ENCODE results near the gene TRDMT1.

The TRDMT1 gene

DNA sequence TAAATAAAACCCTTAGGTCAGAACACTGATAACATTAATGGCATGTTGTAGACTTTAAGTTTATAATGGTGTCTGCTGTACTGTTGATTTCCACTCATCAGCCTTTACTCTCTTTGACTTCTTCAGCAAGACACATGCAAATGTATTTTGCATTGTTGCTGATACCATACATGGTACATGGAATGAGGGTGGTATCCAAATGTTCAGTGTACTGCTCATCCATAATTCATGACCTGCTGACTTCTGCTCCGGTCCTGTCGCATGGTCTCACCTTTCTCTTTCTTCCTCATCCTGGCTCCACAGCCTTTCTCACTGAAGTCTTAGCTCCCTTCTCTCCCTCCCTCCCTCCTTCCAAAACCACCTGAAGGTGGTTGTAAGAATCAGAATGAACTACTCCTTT, 67.2 kb downstream of the TRDMT1 start:
- Mint-ChIP-seq H3K4me3 (no peak overlapping the region), H3K4me1 (peaks cover 31% of the 10 kb centered on the region)

DNA sequence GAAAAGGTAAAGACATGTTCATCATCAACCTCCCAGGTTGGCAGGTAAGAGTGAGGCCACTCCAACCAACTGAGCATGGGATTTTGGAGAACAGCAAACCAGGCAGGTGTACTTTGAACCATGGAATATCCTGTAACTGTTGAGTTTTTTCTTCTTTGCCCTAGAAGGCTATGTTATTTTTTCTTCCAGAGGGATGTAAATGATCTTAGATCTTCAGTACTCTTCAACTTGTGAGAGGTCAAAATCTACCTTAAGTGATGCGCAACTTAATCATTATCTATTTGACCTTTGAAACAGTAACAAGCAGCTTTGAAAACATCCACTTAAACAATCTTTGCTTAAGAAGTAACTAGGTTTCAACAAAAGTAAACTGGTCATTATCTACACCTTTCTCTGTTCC, 71.7 kb downstream of the TRDMT1 start, which contains the start of gene CUBN:
TSS of gene CUBN (minus strand) at position 71 of the 400 bp plus-strand sequence. CDS start at position 25, 46 bp downstream.
- DNase-seq, result no peak
- Mint-ChIP-seq H3K4me1 (peaks cover 10% of the 10 kb centered on the region), H3K36me3 (ENCODE audit: low read depth) (no peaks in the 10 kb centered on the region), H3K4me3 (no peak within 1 kb of the TSS), H3K27ac (no peak within 1 kb of the TSS), H3K27me3 (ENCODE audit: low read depth, poor library complexity) (no peaks in the 10 kb centered on the region), H3K9me3 (peaks cover 4% of the 10 kb centered on the region)
- TF ChIP-seq, protein P1, sequence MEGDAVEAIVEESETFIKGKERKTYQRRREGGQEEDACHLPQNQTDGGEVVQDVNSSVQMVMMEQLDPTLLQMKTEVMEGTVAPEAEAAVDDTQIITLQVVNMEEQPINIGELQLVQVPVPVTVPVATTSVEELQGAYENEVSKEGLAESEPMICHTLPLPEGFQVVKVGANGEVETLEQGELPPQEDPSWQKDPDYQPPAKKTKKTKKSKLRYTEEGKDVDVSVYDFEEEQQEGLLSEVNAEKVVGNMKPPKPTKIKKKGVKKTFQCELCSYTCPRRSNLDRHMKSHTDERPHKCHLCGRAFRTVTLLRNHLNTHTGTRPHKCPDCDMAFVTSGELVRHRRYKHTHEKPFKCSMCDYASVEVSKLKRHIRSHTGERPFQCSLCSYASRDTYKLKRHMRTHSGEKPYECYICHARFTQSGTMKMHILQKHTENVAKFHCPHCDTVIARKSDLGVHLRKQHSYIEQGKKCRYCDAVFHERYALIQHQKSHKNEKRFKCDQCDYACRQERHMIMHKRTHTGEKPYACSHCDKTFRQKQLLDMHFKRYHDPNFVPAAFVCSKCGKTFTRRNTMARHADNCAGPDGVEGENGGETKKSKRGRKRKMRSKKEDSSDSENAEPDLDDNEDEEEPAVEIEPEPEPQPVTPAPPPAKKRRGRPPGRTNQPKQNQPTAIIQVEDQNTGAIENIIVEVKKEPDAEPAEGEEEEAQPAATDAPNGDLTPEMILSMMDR (IDR thresholded peaks at IDR 0.05), result no peak

More for the DNA sequence above, 67.2 kb downstream of the TRDMT1 start:
- H3K36me3 Mint-ChIP-seq (ENCODE audit: low read depth), result no peaks in the 10 kb centered on the region
- no peak overlapping the region for H3K27ac Mint-ChIP-seq
- H3K9me3 Mint-ChIP-seq, result peaks cover 4% of the 10 kb centered on the region
- peaks cover 4% of the 10 kb centered on the region for H3K27me3 Mint-ChIP-seq (ENCODE audit: low read depth, poor library complexity)
- no peak for DNase-seq
- TF ChIP-seq, protein P1 (IDR thresholded peaks at IDR 0.05), result no peak

DNA sequence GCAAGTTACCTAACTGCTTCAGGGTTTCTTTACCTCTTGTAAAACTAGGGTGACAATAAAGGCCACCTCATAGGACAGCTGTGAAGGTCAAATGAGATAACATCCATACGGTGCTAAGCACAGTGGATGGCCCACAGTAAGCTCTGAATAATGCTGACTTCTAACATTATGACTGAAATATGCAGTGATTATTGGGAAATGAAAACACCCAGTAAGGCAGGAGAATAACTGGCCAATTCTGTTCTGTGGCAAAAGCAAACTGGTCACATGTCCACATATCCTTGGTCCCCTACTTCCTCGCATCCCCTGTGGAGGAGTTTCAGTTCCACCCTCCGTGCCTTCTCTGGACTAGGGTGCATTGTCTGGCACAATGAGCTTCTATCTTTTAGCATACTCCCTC, 73.2 kb downstream of the TRDMT1 start:
- H3K4me3 Mint-ChIP-seq, result no peak overlapping the region
- no peak for DNase-seq
- H3K27me3 Mint-ChIP-seq (ENCODE audit: low read depth, poor library complexity), result no peaks in the 10 kb centered on the region
- H3K36me3 Mint-ChIP-seq (ENCODE audit: low read depth), result no peaks in the 10 kb centered on the region
- H3K9me3 Mint-ChIP-seq, result peaks cover 4% of the 10 kb centered on the region
- H3K27ac Mint-ChIP-seq, result no peak overlapping the region
- TF ChIP-seq, protein P1 (IDR thresholded peaks at IDR 0.05), result no peak
- peaks cover 16% of the 10 kb centered on the region for H3K4me1 Mint-ChIP-seq

DNA sequence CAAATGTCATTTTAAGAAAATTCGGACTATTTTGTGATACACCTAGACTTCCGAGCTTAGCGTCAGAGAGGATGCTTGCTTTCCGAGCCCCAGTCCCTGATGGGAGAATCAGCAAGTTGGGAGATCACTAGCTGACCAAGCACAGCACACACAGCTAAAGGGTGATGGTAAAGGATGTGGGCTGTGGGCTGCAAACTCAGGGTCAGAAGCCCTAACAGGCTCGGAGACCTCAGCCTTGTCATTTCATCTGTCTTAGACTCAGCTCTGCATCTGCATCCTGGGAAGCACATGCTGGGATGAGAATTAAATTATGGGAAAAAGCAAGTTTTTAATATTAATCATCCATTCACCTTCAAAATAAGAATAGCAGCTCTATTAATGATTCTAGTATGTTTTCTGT, 75.1 kb downstream of the TRDMT1 start:
- DNase-seq, result no peak
- H3K36me3 Mint-ChIP-seq (ENCODE audit: low read depth), result no peaks in the 10 kb centered on the region
- peaks cover 22% of the 10 kb centered on the region for H3K4me1 Mint-ChIP-seq
- H3K9me3 Mint-ChIP-seq, result peaks cover 4% of the 10 kb centered on the region
- H3K27ac Mint-ChIP-seq, result no peak overlapping the region
- no peak overlapping the region for H3K4me3 Mint-ChIP-seq
- TF ChIP-seq, protein P1 (IDR thresholded peaks at IDR 0.05), result no peak
- H3K27me3 Mint-ChIP-seq (ENCODE audit: low read depth, poor library complexity), result peaks cover 4% of the 10 kb centered on the region

DNA sequence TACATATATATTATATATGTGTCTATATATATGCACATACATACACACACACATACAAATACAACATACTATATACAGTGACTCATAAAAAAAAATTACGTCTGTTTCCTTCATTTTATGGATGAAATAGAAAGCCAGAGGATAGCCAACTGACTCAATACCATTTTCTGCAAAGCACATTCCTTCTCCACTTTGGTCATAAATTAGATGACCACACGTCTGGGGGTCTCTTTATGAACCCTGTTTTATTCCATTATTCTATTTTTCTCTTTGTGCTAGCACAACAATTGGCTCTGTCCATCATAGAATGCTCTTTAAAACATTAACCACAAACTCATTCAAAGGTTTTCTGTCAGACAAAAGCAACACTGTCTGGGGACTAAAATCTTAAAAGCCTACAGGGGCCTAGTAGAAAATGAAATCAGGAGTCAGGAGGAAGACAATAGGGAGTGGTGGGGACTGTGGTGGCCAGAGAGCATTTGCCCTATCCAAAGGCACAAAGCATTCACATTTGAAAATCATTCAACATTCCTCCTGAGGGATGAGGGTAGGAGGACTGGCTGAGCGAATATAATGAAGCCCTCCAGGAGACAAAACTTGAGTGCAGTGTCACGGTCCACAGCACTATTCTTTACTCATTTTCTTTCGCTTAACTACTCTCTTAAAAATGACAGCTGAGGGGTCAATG, 76.1 kb downstream of the TRDMT1 start:
- Mint-ChIP-seq H3K4me1 (peaks cover 22% of the 10 kb centered on the region), H3K27me3 (ENCODE audit: low read depth, poor library complexity) (peaks cover 4% of the 10 kb centered on the region), H3K36me3 (ENCODE audit: low read depth) (no peaks in the 10 kb centered on the region), H3K9me3 (no peaks in the 10 kb centered on the region), H3K4me3 (no peak overlapping the region), H3K27ac (peak overlapping the region; percentile 23)
- no peak for DNase-seq
- TF ChIP-seq, protein P1 (IDR thresholded peaks at IDR 0.05), result no peak

DNA sequence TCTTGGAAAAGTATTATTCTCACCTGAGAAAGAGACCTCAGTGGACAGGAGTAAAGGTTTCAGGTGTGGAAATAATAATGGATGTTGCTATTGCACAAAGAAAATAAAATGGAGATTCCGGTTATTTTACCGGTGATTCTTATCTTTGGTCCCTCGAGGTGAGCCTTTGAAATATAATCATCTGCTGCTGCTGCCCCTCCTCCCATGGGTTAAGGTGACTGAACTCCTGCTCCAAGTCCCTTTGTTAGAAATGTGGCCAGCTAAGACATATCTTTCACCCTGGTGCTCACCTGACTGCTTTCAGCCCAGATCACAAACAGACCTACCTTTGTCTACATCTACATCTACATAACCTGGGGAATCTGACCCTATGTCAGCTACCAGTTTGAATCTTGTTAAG, 77.5 kb downstream of the TRDMT1 start:
- Mint-ChIP-seq H3K4me1 (peaks cover 22% of the 10 kb centered on the region), H3K27ac (peak overlapping the region; percentile 14), H3K4me3 (no peak overlapping the region), H3K27me3 (ENCODE audit: low read depth, poor library complexity) (peaks cover 4% of the 10 kb centered on the region), H3K9me3 (no peaks in the 10 kb centered on the region), H3K36me3 (ENCODE audit: low read depth) (no peaks in the 10 kb centered on the region)
- DNase-seq, result no peak
- TF ChIP-seq, protein P1 (IDR thresholded peaks at IDR 0.05), result no peak

Data from nephron progenitor cell (in vitro differentiated cells).